Fibroblast of pulmonary artery (primary cell): Measurements from ENCODE around the gene ID2.

Source experiments
- DNase-seq: peaks from one replicate; pipeline ENCODE4 v3.0.0-alpha.2; 2010; ENCODE audit warnings: low read depth
- H3K4me3 ChIP-seq: replicated peaks from 2 replicates; pipeline ENCODE4 v1.5.1; 2011; ENCODE audit warnings: low read depth, mild to moderate bottlenecking, control low read depth, low read length, moderate library complexity
- CTCF ChIP-seq: IDR thresholded peaks from 2 replicates; pipeline ENCODE4 v1.5.1; 2011; ENCODE audit warnings: mild to moderate bottlenecking, control low read depth, low read length, inconsistent platforms; ENCODE audit errors: missing control alignments

The ID2 gene

GRCh38 chr2:8669157-8669817 lies 12.6 kb upstream of the ID2 start:
- no peak for TF ChIP-seq CTCF
- H3K4me3 ChIP-seq = no peak overlapping the region
- DNase-seq = peak; percentile 60

GRCh38 chr2:8670580-8670979 lies 11.3 kb upstream of the ID2 start:
- no peak for DNase-seq
- no peak for TF ChIP-seq CTCF
- no peak overlapping the region for H3K4me3 ChIP-seq

- no peak for TF ChIP-seq CTCF
- no peak overlapping the region for H3K4me3 ChIP-seq
- DNase-seq = no peak
Observed at GRCh38 chr2:8671176-8671575, 10.7 kb upstream of the ID2 start.

GRCh38 chr2:8671802-8672201 lies 10.1 kb upstream of the ID2 start:
- no peak for TF ChIP-seq CTCF
- DNase-seq = no peak
- H3K4me3 ChIP-seq = no peak overlapping the region

GRCh38 chr2:8672940-8673339 lies 8.9 kb upstream of the ID2 start:
- TF ChIP-seq CTCF = no peak
- no peak overlapping the region for H3K4me3 ChIP-seq
- no peak for DNase-seq

- no peak for DNase-seq
- no peak overlapping the region for H3K4me3 ChIP-seq
- TF ChIP-seq CTCF = no peak
Observed at GRCh38 chr2:8673381-8673780, 8.5 kb upstream of the ID2 start.

GRCh38 chr2:8674420-8675009 lies 7.3 kb upstream of the ID2 start:
- no peak overlapping the region for H3K4me3 ChIP-seq
- no peak for DNase-seq
- no peak for TF ChIP-seq CTCF
